Liver (tissue), 9 donors: ENCODE measurements around the gene VTN. TPM values are rescaled to one million over a fixed set of nuclear protein-coding genes. Genes with fewer than 3 reads are reported as not detected.

Experiments
- DNase-seq: peaks from one replicate; pipeline ENCODE4 v3.0.0-alpha.2; 2017; ENCODE audit warnings: low spot score
- H3K27ac ChIP-seq, 2 donors: one replicate each; pipeline ENCODE4 v1.7.0; 2013; ENCODE audit warnings: inconsistent platforms in 2 of 2, low read length in 2 of 2, control low read depth in 1 of 2, low read depth in 1 of 2, mild to moderate bottlenecking in 1 of 2
- H3K27me3 ChIP-seq, 4 donors: one replicate each; pipeline versions ENCODE4 v1.6.1 to v1.7.0; 2013; ENCODE audit warnings: low read length in 3 of 4, inconsistent platforms in 1 of 4, mild to moderate bottlenecking in 1 of 4, moderate library complexity in 1 of 4; ENCODE audit not compliant: control insufficient read depth in 4 of 4, insufficient read depth in 4 of 4
- H3K36me3 ChIP-seq, 4 donors: one replicate each; pipeline versions ENCODE4 v1.6.1 to v1.7.0; 2013; ENCODE audit warnings: low read length in 3 of 4, mild to moderate bottlenecking in 3 of 4, low read depth in 1 of 4, moderate library complexity in 1 of 4; ENCODE audit not compliant: control insufficient read depth in 4 of 4, insufficient read depth in 3 of 4
- H3K4me1 ChIP-seq, 4 donors: one replicate each; pipeline versions ENCODE4 v1.6.1 to v1.7.0; 2013; ENCODE audit warnings: low read length in 3 of 4, mild to moderate bottlenecking in 3 of 4, moderate library complexity in 1 of 4; ENCODE audit not compliant: control insufficient read depth in 4 of 4, insufficient read depth in 4 of 4
- H3K4me3 ChIP-seq, 3 donors: one replicate each; pipeline versions ENCODE4 v1.6.1 to v1.7.0; 2013; ENCODE audit warnings: low read length in 3 of 3, control low read depth in 1 of 3, low read depth in 1 of 3, mild to moderate bottlenecking in 1 of 3
- H3K9ac ChIP-seq, 2 donors: one replicate each; pipeline ENCODE4 v1.7.0; 2013; ENCODE audit warnings: low read length in 2 of 2, mild to moderate bottlenecking in 2 of 2, moderate library complexity in 2 of 2, control low read depth in 1 of 2, low read depth in 1 of 2
- H3K9me3 ChIP-seq, 4 donors: one replicate each; pipeline versions ENCODE4 v1.6.1 to v1.7.0; 2013; ENCODE audit warnings: low read length in 3 of 4; ENCODE audit not compliant: control insufficient read depth in 4 of 4
- EGR1 ChIP-seq, 2 donors: IDR thresholded peaks; 2 replicates each; pipeline ENCODE4 v1.6.1; 2016 to 2018; ENCODE audit warnings: antibody characterized with exemption in 2 of 2, low read depth in 2 of 2
- FOXA1 ChIP-seq: IDR thresholded peaks from 2 replicates; pipeline ENCODE4 v1.6.1; 2016; ENCODE audit warnings: antibody characterized with exemption
- FOXA2 ChIP-seq: IDR thresholded peaks from 2 replicates; pipeline ENCODE4 v1.6.1; 2016; ENCODE audit warnings: antibody characterized with exemption
- GABPA ChIP-seq, 2 donors: IDR thresholded peaks in 1 of 2; conservative IDR thresholded peaks in 1 of 2; 2 replicates each; pipeline ENCODE4 v1.6.1; 2016; ENCODE audit warnings: antibody characterized with exemption in 2 of 2, mild to moderate bottlenecking in 1 of 2, moderate library complexity in 1 of 2
- HNF4A ChIP-seq, 2 donors: conservative IDR thresholded peaks; 2 replicates each; pipeline ENCODE4 v1.6.1; 2016; ENCODE audit warnings: antibody characterized with exemption in 2 of 2, mild to moderate bottlenecking in 2 of 2
- HNF4G ChIP-seq: IDR thresholded peaks from 2 replicates; pipeline ENCODE4 v1.6.1; 2016; ENCODE audit warnings: antibody characterized with exemption
- JUND ChIP-seq, 2 donors: IDR thresholded peaks; 2 replicates each; pipeline ENCODE4 v1.6.1; 2016; ENCODE audit warnings: antibody characterized with exemption in 2 of 2
- NR2F2 ChIP-seq: IDR thresholded peaks from 2 replicates; pipeline ENCODE4 v1.6.1; 2016; ENCODE audit warnings: antibody characterized with exemption
- RAD21 ChIP-seq, 2 donors: IDR thresholded peaks; 2 replicates each; pipeline ENCODE4 v1.6.1; 2016; ENCODE audit warnings: antibody characterized with exemption in 2 of 2, mild to moderate bottlenecking in 2 of 2
- RXRA ChIP-seq, 2 donors: IDR thresholded peaks; 2 replicates each; pipeline ENCODE4 v1.6.1; 2017 to 2018; ENCODE audit warnings: antibody characterized with exemption in 2 of 2, mild to moderate bottlenecking in 1 of 2
- SP1 ChIP-seq: IDR thresholded peaks from 2 replicates; pipeline ENCODE4 v1.6.1; 2018; ENCODE audit warnings: antibody characterized with exemption, mild to moderate bottlenecking
- TAF1 ChIP-seq: conservative IDR thresholded peaks from 2 replicates; pipeline ENCODE4 v1.6.1; 2016; ENCODE audit warnings: antibody characterized with exemption, mild to moderate bottlenecking
- YY1 ChIP-seq: IDR thresholded peaks from 2 replicates; pipeline ENCODE4 v1.6.1; 2016; ENCODE audit warnings: antibody characterized with exemption, mild to moderate bottlenecking
- WGBS: extraction: QIAGEN DNeasy Blood & Tissue Kit; methylation state at CpG from one replicate; pipeline ENCODE4 v1.1.7; 2013; 5-methylcytosine and 5-hydroxymethylcytosine counted together
- polyA plus RNA-seq, 2 donors: library from polyadenylated mRNA; stranded (reverse) in 1 of 2; unstranded in 1 of 2; fragments of 200-250 nt in 1 of 2; fragments of >200 nt in 1 of 2; fragmentation: Nextera tagmentation in 1 of 2; extraction: Ambion mirVana in 1 of 2; gene quantifications; one replicate each; pipeline versions ENCODE4 v1.2.1 to v1.2.3, GENCODE V29; 2013 to 2015
- total RNA-seq, 2 donors: library from RNA; depleted of rRNA; stranded (reverse); fragments of >200 nt; gene quantifications; one replicate each; pipeline ENCODE4 v1.2.3, GENCODE V29; 2014
- TF ChIP-seq, protein P1 (sequence below): IDR thresholded peaks from 2 replicates; pipeline ENCODE4 v1.6.1; 2016; ENCODE audit warnings: antibody characterized with exemption, mild to moderate bottlenecking
- TF ChIP-seq, protein P2 (sequence below): IDR thresholded peaks from 2 replicates; pipeline ENCODE4 v1.6.1; 2016; ENCODE audit warnings: antibody characterized with exemption
- TF ChIP-seq, protein P3 (sequence below): fragments of 150-350 bp; IDR thresholded peaks from 2 replicates; pipeline ENCODE4 v1.5.1; 2017; ENCODE audit warnings: improper control_type of control experiment, low read depth, low read length; ENCODE audit not compliant: missing input control
- TF ChIP-seq, protein P4 (sequence below): IDR thresholded peaks from 2 replicates; pipeline ENCODE4 v1.6.1; 2016; ENCODE audit warnings: antibody characterized with exemption
- donor health status: healthy.
- donor health status: healthy.
- donor health status: healthy.
- donor health status: healthy.
- donor health status: healthy.

Gene VTN
- total and polyA plus RNA-seq, 4 donors = 1,668 to 4,059 (median 3,520) TPM

DNA sequence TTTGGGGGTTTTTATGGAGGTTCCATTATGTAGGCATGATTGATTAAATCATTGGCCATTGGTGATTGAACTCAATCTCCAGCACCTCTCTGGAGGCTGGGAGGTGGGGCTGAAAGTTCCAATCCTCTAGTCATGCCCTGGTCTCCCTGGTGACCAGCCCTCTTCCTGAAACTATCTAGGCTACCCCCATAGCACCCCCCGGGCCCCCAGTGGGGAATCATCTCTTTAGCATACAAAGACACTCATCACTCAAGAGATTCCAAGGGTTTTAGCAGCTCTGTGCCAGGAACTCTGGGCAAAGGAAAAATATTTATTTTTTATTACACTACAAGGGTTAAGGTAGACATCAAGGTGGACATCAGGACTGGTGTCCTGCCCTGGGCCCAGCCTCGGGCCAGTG lies 25.3 kb upstream of the VTN start:
- no peak for DNase-seq
- Histone ChIP-seq H3K27me3 (no peaks in the 10 kb centered on the region), H3K36me3 (peaks cover 5 to 28% (median 17%) of the 10 kb centered on the region in 4 donors), H3K4me3 (no peak overlapping the region), H3K9ac (no peak overlapping the region), H3K4me1 (peaks cover 9 to 30% (median 25%) of the 10 kb centered on the region in 4 donors), H3K9me3 (no peaks in the 10 kb centered on the region), H3K27ac (no peak overlapping the region)
- WGBS = 49% methylated on average over 2 of the region's 2 CpGs
- TF ChIP-seq, protein P1, sequence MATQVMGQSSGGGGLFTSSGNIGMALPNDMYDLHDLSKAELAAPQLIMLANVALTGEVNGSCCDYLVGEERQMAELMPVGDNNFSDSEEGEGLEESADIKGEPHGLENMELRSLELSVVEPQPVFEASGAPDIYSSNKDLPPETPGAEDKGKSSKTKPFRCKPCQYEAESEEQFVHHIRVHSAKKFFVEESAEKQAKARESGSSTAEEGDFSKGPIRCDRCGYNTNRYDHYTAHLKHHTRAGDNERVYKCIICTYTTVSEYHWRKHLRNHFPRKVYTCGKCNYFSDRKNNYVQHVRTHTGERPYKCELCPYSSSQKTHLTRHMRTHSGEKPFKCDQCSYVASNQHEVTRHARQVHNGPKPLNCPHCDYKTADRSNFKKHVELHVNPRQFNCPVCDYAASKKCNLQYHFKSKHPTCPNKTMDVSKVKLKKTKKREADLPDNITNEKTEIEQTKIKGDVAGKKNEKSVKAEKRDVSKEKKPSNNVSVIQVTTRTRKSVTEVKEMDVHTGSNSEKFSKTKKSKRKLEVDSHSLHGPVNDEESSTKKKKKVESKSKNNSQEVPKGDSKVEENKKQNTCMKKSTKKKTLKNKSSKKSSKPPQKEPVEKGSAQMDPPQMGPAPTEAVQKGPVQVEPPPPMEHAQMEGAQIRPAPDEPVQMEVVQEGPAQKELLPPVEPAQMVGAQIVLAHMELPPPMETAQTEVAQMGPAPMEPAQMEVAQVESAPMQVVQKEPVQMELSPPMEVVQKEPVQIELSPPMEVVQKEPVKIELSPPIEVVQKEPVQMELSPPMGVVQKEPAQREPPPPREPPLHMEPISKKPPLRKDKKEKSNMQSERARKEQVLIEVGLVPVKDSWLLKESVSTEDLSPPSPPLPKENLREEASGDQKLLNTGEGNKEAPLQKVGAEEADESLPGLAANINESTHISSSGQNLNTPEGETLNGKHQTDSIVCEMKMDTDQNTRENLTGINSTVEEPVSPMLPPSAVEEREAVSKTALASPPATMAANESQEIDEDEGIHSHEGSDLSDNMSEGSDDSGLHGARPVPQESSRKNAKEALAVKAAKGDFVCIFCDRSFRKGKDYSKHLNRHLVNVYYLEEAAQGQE = no peak
- TF ChIP-seq HNF4G = no peak
- TF ChIP-seq, protein P2, sequence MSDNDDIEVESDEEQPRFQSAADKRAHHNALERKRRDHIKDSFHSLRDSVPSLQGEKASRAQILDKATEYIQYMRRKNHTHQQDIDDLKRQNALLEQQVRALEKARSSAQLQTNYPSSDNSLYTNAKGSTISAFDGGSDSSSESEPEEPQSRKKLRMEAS = no peak
- no peak for TF ChIP-seq NR2F2
- no peak for TF ChIP-seq TAF1
- no peak for TF ChIP-seq YY1

DNA sequence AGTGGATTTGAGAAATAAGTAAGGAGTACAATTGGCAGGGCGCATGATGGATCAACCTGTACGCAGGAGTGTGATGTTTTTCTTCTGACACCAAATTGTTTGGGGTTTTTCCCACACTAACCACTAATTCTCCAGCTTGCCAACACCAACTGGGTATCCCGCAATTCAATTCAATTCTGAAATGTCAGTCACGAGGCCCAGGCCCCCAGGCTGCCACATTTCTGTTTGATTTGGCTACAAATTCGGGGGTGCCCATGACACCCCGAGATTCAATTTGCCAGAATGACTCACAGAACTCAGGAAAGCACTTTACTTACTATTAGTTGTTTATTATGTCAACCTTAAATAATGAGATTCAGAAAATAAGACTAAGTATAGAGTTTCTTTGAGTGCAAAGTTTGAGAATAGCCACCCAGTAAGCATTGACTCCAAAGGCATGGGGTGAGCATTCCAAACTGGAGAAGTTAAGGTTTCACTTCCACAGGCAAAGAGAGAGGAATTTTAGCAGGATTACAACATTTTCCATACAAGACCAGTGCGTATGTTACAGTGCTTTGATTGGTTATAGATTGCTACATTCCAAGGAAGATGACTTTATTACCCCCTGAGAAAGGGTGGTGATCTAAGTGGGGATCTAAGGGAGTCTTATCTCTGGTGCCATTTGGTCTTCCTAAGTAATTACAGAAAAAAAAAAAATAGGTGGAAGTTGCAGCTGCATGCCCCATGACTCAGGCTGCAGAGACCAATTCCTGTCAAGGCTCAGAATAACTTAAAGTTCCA lies 24.4 kb upstream of the VTN start:
- TF ChIP-seq NR2F2 (no peak), FOXA1 (no peak), TAF1 (no peak), EGR1 (IDR thresholded peaks at IDR 0.05; ENCODE audit: low read depth in 2 of 2) (no peak), RXRA (IDR thresholded peaks at IDR 0.05) (no peak), RAD21 (IDR thresholded peaks at IDR 0.05) (no peak), HNF4G (no peak), GABPA (IDR thresholded peaks at IDR 0.05 in 1 of 2, conservative IDR thresholded peaks at IDR 0.05 in 1 of 2) (no peak), HNF4A (conservative IDR thresholded peaks at IDR 0.05) (no peak), SP1 (no peak), FOXA2 (no peak), YY1 (no peak), JUND (IDR thresholded peaks at IDR 0.05) (no peak)
- TF ChIP-seq, protein P2 = no peak
- TF ChIP-seq, protein P1 = no peak
- TF ChIP-seq, protein P3, sequence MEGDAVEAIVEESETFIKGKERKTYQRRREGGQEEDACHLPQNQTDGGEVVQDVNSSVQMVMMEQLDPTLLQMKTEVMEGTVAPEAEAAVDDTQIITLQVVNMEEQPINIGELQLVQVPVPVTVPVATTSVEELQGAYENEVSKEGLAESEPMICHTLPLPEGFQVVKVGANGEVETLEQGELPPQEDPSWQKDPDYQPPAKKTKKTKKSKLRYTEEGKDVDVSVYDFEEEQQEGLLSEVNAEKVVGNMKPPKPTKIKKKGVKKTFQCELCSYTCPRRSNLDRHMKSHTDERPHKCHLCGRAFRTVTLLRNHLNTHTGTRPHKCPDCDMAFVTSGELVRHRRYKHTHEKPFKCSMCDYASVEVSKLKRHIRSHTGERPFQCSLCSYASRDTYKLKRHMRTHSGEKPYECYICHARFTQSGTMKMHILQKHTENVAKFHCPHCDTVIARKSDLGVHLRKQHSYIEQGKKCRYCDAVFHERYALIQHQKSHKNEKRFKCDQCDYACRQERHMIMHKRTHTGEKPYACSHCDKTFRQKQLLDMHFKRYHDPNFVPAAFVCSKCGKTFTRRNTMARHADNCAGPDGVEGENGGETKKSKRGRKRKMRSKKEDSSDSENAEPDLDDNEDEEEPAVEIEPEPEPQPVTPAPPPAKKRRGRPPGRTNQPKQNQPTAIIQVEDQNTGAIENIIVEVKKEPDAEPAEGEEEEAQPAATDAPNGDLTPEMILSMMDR = no peak
- TF ChIP-seq, protein P4, sequence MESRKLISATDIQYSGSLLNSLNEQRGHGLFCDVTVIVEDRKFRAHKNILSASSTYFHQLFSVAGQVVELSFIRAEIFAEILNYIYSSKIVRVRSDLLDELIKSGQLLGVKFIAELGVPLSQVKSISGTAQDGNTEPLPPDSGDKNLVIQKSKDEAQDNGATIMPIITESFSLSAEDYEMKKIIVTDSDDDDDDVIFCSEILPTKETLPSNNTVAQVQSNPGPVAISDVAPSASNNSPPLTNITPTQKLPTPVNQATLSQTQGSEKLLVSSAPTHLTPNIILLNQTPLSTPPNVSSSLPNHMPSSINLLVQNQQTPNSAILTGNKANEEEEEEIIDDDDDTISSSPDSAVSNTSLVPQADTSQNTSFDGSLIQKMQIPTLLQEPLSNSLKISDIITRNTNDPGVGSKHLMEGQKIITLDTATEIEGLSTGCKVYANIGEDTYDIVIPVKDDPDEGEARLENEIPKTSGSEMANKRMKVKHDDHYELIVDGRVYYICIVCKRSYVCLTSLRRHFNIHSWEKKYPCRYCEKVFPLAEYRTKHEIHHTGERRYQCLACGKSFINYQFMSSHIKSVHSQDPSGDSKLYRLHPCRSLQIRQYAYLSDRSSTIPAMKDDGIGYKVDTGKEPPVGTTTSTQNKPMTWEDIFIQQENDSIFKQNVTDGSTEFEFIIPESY = no peak
- Histone ChIP-seq H3K4me1 (peaks cover 9 to 22% (median 21%) of the 10 kb centered on the region in 4 donors), H3K27ac (no peak overlapping the region), H3K9ac (no peak overlapping the region), H3K36me3 (peaks cover 6 to 23% (median 14%) of the 10 kb centered on the region in 4 donors), H3K4me3 (no peak overlapping the region), H3K9me3 (no peaks in the 10 kb centered on the region), H3K27me3 (no peaks in the 10 kb centered on the region)
- 82% methylated on average over 7 of the region's 7 CpGs for WGBS
- DNase-seq = no peak
